ENCODE measurements around the gene IGFBP2. TPM values are rescaled to one million over a fixed set of nuclear protein-coding genes. Genes with fewer than 3 reads are reported as not detected.

Gene IGFBP2
- total and polyA plus RNA-seq, 2 of the 13 experiments (the other 11 are each of a cell fraction or from before 2014, with no cell fraction given), result 2.0 to 5.8 TPM

GRCh38 chr2:216671081-216671411 lies 37.8 kb downstream of the IGFBP2 start (continued):
- no peak for TF ChIP-seq ZGPAT (CRISPR knock-in tag; IDR thresholded peaks at IDR 0.05)

- ChIA-PET POLR2A (no interaction called here), CTCF (ENCODE audit: low intra/inter-chr PET ratio, low total read pairs) (no interaction called here)
- H3K9me3 ChIP-seq (ENCODE audit: low read length), result no peaks in the 10 kb centered on the region
- peaks cover 12 to 76% of the 10 kb centered on the region in 2 experiments for H3K27me3 ChIP-seq (ENCODE audit: control insufficient read depth in 1 of 2, insufficient read depth in 2 of 2, low read length in 2 of 2)
- in situ Hi-C loops (cut with HindIII; ENCODE audit: extremely low pct_ligation_motif_present, low pct_unique_long_range_greater_than_20kb), result no loop called here
- H3K36me3 ChIP-seq (replicated peaks in 1 of 2; ENCODE audit: control insufficient read depth in 1 of 2, insufficient read depth in 2 of 2, low read length in 2 of 2), result no peaks in the 10 kb centered on the region
- intact Hi-C loops (cut with micrococcal nuclease; ENCODE audit: unreplicated experiment), result no loop called here
- BruUV-seq (replicated peaks), result no TSS peak
- FAIRE-seq, result no peak
- H2AFZ ChIP-seq (ENCODE audit: low read length), result no peak overlapping the region
- H3K9ac ChIP-seq (ENCODE audit: insufficient read depth, low read depth, low read length), result no peak overlapping the region
- TF ChIP-seq SRY (CRISPR knock-in tag; IDR thresholded peaks at IDR 0.05), result no peak
- no peaks in the 10 kb centered on the region for H3K79me2 ChIP-seq (ENCODE audit: insufficient read depth, low read length)
- no peak overlapping the region for H3K4me3 ChIP-seq (replicated peaks in 1 of 3; ENCODE audit: insufficient read depth in 1 of 3, low read depth in 2 of 3, low read length in 3 of 3)
- no peak for DNase-seq (ENCODE audit: low spot score)
- no peaks in the 10 kb centered on the region for H4K20me1 ChIP-seq (ENCODE audit: insufficient read depth, low read length)
- peaks cover 6% of the 10 kb centered on the region for H3K4me1 ChIP-seq (ENCODE audit: insufficient read depth, low read length)
- 34% methylated on average over 12 of the region's 12 CpGs for WGBS (ENCODE audit: low lambda C conversion rate)
- H3K4me2 ChIP-seq (ENCODE audit: low read depth, low read length), result no peak overlapping the region
- H3K27ac ChIP-seq (ENCODE audit: extremely low read length, insufficient read depth, low read length), result no peak overlapping the region
- ATAC-seq, result no peak
Observed at GRCh38 chr2:216671791-216672343, 38.6 kb downstream of the IGFBP2 start.

- CTCF ChIA-PET (ENCODE audit: low intra/inter-chr PET ratio, low total read pairs), result no interaction called here
- Histone ChIP-seq H3K27me3 (ENCODE audit: control insufficient read depth in 1 of 2, insufficient read depth in 2 of 2, low read length in 2 of 2) (peaks cover 12 to 82% of the 10 kb centered on the region in 2 experiments), H3K9ac (ENCODE audit: insufficient read depth, low read depth, low read length) (no peak overlapping the region), H3K27ac (ENCODE audit: extremely low read length, insufficient read depth, low read length) (no peak overlapping the region), H3K4me2 (ENCODE audit: low read depth, low read length) (no peak overlapping the region), H4K20me1 (ENCODE audit: insufficient read depth, low read length) (no peaks in the 10 kb centered on the region), H2AFZ (ENCODE audit: low read length) (no peak overlapping the region), H3K4me3 (replicated peaks in 1 of 3; ENCODE audit: insufficient read depth in 1 of 3, low read depth in 2 of 3, low read length in 3 of 3) (no peak overlapping the region), H3K4me1 (ENCODE audit: insufficient read depth, low read length) (peaks cover 6% of the 10 kb centered on the region), H3K36me3 (replicated peaks in 1 of 2; ENCODE audit: control insufficient read depth in 1 of 2, insufficient read depth in 2 of 2, low read length in 2 of 2) (no peaks in the 10 kb centered on the region), H3K9me3 (ENCODE audit: low read length) (no peaks in the 10 kb centered on the region), H3K79me2 (ENCODE audit: insufficient read depth, low read length) (no peaks in the 10 kb centered on the region)
- DNase-seq (ENCODE audit: low spot score) (no peak), ATAC-seq (no peak), FAIRE-seq (no peak)
- intact Hi-C loops (cut with micrococcal nuclease; ENCODE audit: unreplicated experiment) (no loop called here), in situ Hi-C loops (cut with HindIII; ENCODE audit: extremely low pct_ligation_motif_present, low pct_unique_long_range_greater_than_20kb) (no loop called here)
- POLR2A ChIA-PET, result no interaction called here
- BruUV-seq (replicated peaks), result no TSS peak
- 42% methylated on average over 10 of the region's 10 CpGs for WGBS (ENCODE audit: low lambda C conversion rate)
- TF ChIP-seq SSRP1 (CRISPR knock-in tag; IDR thresholded peaks at IDR 0.05), result no peak
- TF ChIP-seq TFDP1 (CRISPR knock-in tag; IDR thresholded peaks at IDR 0.05; ENCODE audit: borderline replicate concordance), result no peak
- TF ChIP-seq ZNF563 (CRISPR knock-in tag; IDR thresholded peaks at IDR 0.05), result no peak
- TF ChIP-seq MYNN (CRISPR knock-in tag; IDR thresholded peaks at IDR 0.05; ENCODE audit: low read depth), result no peak
- no peak for TF ChIP-seq ZFP36 (IDR thresholded peaks at IDR 0.05; ENCODE audit: borderline replicate concordance, low read depth, low read length, partially characterized antibody)
- TF ChIP-seq SRSF4 (IDR thresholded peaks at IDR 0.05; ENCODE audit: low read depth, low read length, poor library complexity, severe bottlenecking), result no peak
- TF ChIP-seq MXI1 (IDR thresholded peaks at IDR 0.05; ENCODE audit: borderline replicate concordance, low read depth, low read length), result no peak
Observed at GRCh38 chr2:216672466-216672865, 39.2 kb downstream of the IGFBP2 start.
